A549 (cell line): Measurements from ENCODE around the gene TMEM217. TPM values are rescaled to one million over a fixed set of nuclear protein-coding genes. Genes with fewer than 3 reads are reported as not detected.

Experiments used
- ATAC-seq, 2 experiments: fragments of 200-7000 bp in 1 of 2; fragments of >200 bp in 1 of 2; cut with Nextera tagmentation in 1 of 2; cut with Tn5 transposase in 1 of 2; 3 replicates each; pipeline versions ENCODE4 v1.8.0 to v1.9.1; 2018 to 2020; ENCODE audit warnings: mild to moderate bottlenecking in 1 of 2, moderate library complexity in 1 of 2
- CTCF ChIA-PET: fragments of 300-600 bp; sonication (Branson Sonifier 250); formaldehyde crosslinking; extraction: SDS; loops from one replicate; lab custom pipeline; 2021; ENCODE audit warnings: antibody characterized with exemption, inconsistent platforms; lab: Yijun Ruan, JAX
- POLR2A ChIA-PET: fragments of 350-600 bp; formaldehyde crosslinking; extraction: SDS; loops from one replicate; lab custom pipeline; 2021; ENCODE audit warnings: antibody characterized with exemption, inconsistent platforms; lab: Yijun Ruan, JAX
- DNase-seq, 2 experiments: peaks; one replicate each; pipeline versions ENCODE4 v3.0.0 to v3.0.0-alpha.2; 2011 to 2016; ENCODE audit warnings: low read depth in 1 of 2, low spot score in 1 of 2
- FAIRE-seq: peaks from 2 replicates; lab custom pipeline; 2011; peaks lifted over from hg19 to GRCh38; lab: Jason Lieb, UNC
- H3K27ac ChIP-seq, 2 experiments: fragments of >200 bp; sonication (Bioruptor Twin); formaldehyde crosslinking; 3 replicates each; pipeline ENCODE4 v1.5.1; 2016 to 2017
- H3K4me1 ChIP-seq: fragments of >200 bp; sonication (Bioruptor Twin); formaldehyde crosslinking; 3 replicates; pipeline ENCODE4 v1.6.1; 2016
- H3K4me2 ChIP-seq: fragments of >200 bp; sonication (Bioruptor Twin); formaldehyde crosslinking; 3 replicates; pipeline ENCODE4 v1.6.1; 2016
- H3K4me3 ChIP-seq: fragments of >200 bp; sonication (Bioruptor Twin); formaldehyde crosslinking; 3 replicates; pipeline ENCODE4 v1.5.1; 2016
- H3K9me3 ChIP-seq: fragments of >200 bp; sonication (Bioruptor Twin); formaldehyde crosslinking; 3 replicates; pipeline ENCODE4 v1.6.1; 2016
- BCL3 ChIP-seq: fragments of >200 bp; sonication (Bioruptor Twin); formaldehyde crosslinking; IDR thresholded peaks from 3 replicates; pipeline ENCODE4 v1.6.1; 2016
- CBX2 ChIP-seq: fragments of 200-600 bp; sonication (generic); IDR thresholded peaks from 2 replicates; pipeline ENCODE4 v1.6.1; 2016; ENCODE audit warnings: low read depth, mild to moderate bottlenecking, borderline replicate concordance
- CEBPB ChIP-seq, 2 experiments: fragments of >200 bp in 1 of 2; sonication (Bioruptor Twin) in 1 of 2; formaldehyde crosslinking in 1 of 2; IDR thresholded peaks; 2 replicates each; pipeline ENCODE4 v1.6.1; 2012 to 2016
- CTCF ChIP-seq: fragments of >200 bp; sonication (Bioruptor Twin); formaldehyde crosslinking; IDR thresholded peaks from 3 replicates; pipeline ENCODE4 v1.5.1; 2016
- E2F6 ChIP-seq: IDR thresholded peaks from 2 replicates; pipeline ENCODE4 v1.6.1; 2012; ENCODE audit warnings: low read depth, borderline replicate concordance
- EHMT2 ChIP-seq: fragments of 200-600 bp; sonication (generic); IDR thresholded peaks from 2 replicates; pipeline ENCODE4 v1.6.1; 2016; ENCODE audit warnings: antibody characterized with exemption, low read depth, mild to moderate bottlenecking, moderate library complexity
- FOSB ChIP-seq: fragments of 250-450 bp; sonication (Bioruptor Pico); IDR thresholded peaks from 2 replicates; pipeline ENCODE4 v1.5.0; 2020; ENCODE audit warnings: mild to moderate bottlenecking, moderate library complexity
- FOSL2 ChIP-seq, 2 experiments: fragments of 450-650 bp in 1 of 2; fragments of >200 bp in 1 of 2; sonication (Bioruptor Twin) in 1 of 2; formaldehyde crosslinking; IDR thresholded peaks; 2 replicates each; pipeline versions ENCODE4 v1.5.0 to v1.6.1; 2016 to 2020; ENCODE audit warnings: mild to moderate bottlenecking in 1 of 2, moderate library complexity in 1 of 2
- FOXS1 ChIP-seq: fragments of 250-450 bp; sonication (Bioruptor Pico); IDR thresholded peaks from 2 replicates; pipeline ENCODE4 v1.5.0; 2020; ENCODE audit warnings: mild to moderate bottlenecking, moderate library complexity
- HDAC2 ChIP-seq: fragments of 200-600 bp; sonication (generic); IDR thresholded peaks from 2 replicates; pipeline ENCODE4 v1.6.1; 2016
- HEYL ChIP-seq: fragments of 250-450 bp; sonication (Bioruptor Pico); IDR thresholded peaks from 2 replicates; pipeline ENCODE4 v1.8.0; 2021; ENCODE audit warnings: mild to moderate bottlenecking, moderate library complexity
- HOXA7 ChIP-seq: fragments of 250-450 bp; sonication (Bioruptor Pico); IDR thresholded peaks from 2 replicates; pipeline ENCODE4 v1.5.0; 2020; ENCODE audit warnings: mild to moderate bottlenecking, moderate library complexity
- JUNB ChIP-seq: fragments of >200 bp; sonication (Bioruptor Twin); formaldehyde crosslinking; IDR thresholded peaks from 2 replicates; pipeline ENCODE4 v1.6.1; 2016
- KDM1A ChIP-seq: fragments of 200-600 bp; sonication (generic); IDR thresholded peaks from 2 replicates; pipeline ENCODE4 v1.6.1; 2016; ENCODE audit warnings: low read depth, mild to moderate bottlenecking
- KDM5A ChIP-seq: fragments of 200-600 bp; sonication (generic); IDR thresholded peaks from 2 replicates; pipeline ENCODE4 v1.6.1; 2016; ENCODE audit warnings: antibody characterized with exemption, mild to moderate bottlenecking
- MAZ ChIP-seq: fragments of 150-350 bp; IDR thresholded peaks from 2 replicates; pipeline ENCODE4 v1.6.1; 2014; ENCODE audit warnings: antibody characterized with exemption, low read depth, low read length, borderline replicate concordance
- NPAS2 ChIP-seq: fragments of 250-450 bp; sonication (Bioruptor Pico); IDR thresholded peaks from 2 replicates; pipeline ENCODE4 v1.8.0; 2022; ENCODE audit warnings: mild to moderate bottlenecking, moderate library complexity, borderline replicate concordance
- REST ChIP-seq: fragments of 200-600 bp; sonication (generic); IDR thresholded peaks from 2 replicates; pipeline ENCODE4 v1.6.1; 2016; ENCODE audit warnings: antibody characterized with exemption, mild to moderate bottlenecking, moderate library complexity
- RFX5 ChIP-seq: fragments of 450-650 bp; IDR thresholded peaks from 2 replicates; pipeline ENCODE4 v1.7.1; 2014; ENCODE audit warnings: antibody characterized with exemption, mild to moderate bottlenecking, moderate library complexity
- ZFP36 ChIP-seq: fragments of 450-650 bp; IDR thresholded peaks from 2 replicates; pipeline ENCODE4 v1.6.1; 2014; ENCODE audit warnings: borderline replicate concordance; ENCODE audit not compliant: partially characterized antibody
- WGBS: methylation state at CpG from one replicate; pipeline ENCODE4 v1.1.6; 2017; ENCODE audit errors: missing lambda C conversion rate; 5-methylcytosine and 5-hydroxymethylcytosine counted together
- polyA plus RNA-seq, 4 experiments: library from polyadenylated mRNA; depleted of rRNA in 3 of 4; stranded (reverse); fragments of >200 nt; fragmentation: RNase III in 1 of 4; extraction: RNeasy Plus Mini Kit Qiagen cat#74134 plus additional on column Dnase treatment in 1 of 4; gene quantifications; 2 replicates in 3 of 4; 3 replicates in 1 of 4; pipeline ENCODE4 v1.2.3, GENCODE V29; 2011 to 2017

The TMEM217 gene
- polyA plus RNA-seq, 2 of the 4 experiments (the other 2 are of a cell fraction) = 0.59 to 1.6 TPM

GRCh38 chr6:37241775-37242428 is 16.0 kb downstream of the TMEM217 start:
- WGBS = 71% methylated on average over 5 of the region's 5 CpGs
- peak overlapping the region; percentile 93 to 94 for H3K27ac ChIP-seq
- POLR2A ChIA-PET = interaction anchor here (1.4 to 1.5 kb wide), 2 partner anchors 16 to 20 kb away, joined by 6 to 10 read pairs; partner anchors contain the start of genes TBC1D22B and TMEM217
- H3K4me2 ChIP-seq = peak overlapping the region; percentile 59
- no peak for FAIRE-seq
- ATAC-seq = no peak
- no peak for TF ChIP-seq BCL3
- no peak for TF ChIP-seq JUNB
- TF ChIP-seq HEYL (CRISPR knock-in tag) = no peak
- no peak for TF ChIP-seq NPAS2 (CRISPR knock-in tag)
- TF ChIP-seq HOXA7 (CRISPR knock-in tag) = no peak
- TF ChIP-seq KDM1A = no peak
- TF ChIP-seq FOSL2 (IDR thresholded peaks at IDR 0.05) = no peak
- no peak for TF ChIP-seq FOSL2 (CRISPR knock-in tag; IDR thresholded peaks at IDR 0.05)
- no peak for TF ChIP-seq MAZ
- no peak for TF ChIP-seq RFX5
- TF ChIP-seq FOXS1 (CRISPR knock-in tag) = no peak
- TF ChIP-seq ZFP36 = no peak
- TF ChIP-seq EHMT2 = no peak
- TF ChIP-seq CTCF = no peak
- no peak for TF ChIP-seq CBX2
- no peak for TF ChIP-seq E2F6
- no peak for TF ChIP-seq CEBPB (IDR thresholded peaks at IDR 0.05)
- no peak for TF ChIP-seq HDAC2
- no peak for TF ChIP-seq REST
- no peak for TF ChIP-seq FOSB (CRISPR knock-in tag)
- no peak for TF ChIP-seq KDM5A
- TF ChIP-seq, all 56 proteins: peak for 0
- CTCF ChIA-PET = interaction anchor here (1.2 to 3.0 kb wide), 3 partner anchors 190 to 356 kb away, joined by 3 to 10 read pairs (median 4); partner anchors contain the start of gene C6orf89
- DNase-seq = no peak
- H3K4me1 ChIP-seq = peaks cover 85% of the 10 kb centered on the region
- no peaks in the 10 kb centered on the region for H3K9me3 ChIP-seq
- no peak overlapping the region for H3K4me3 ChIP-seq
